ENCODE measurements around the gene NXF1.

DNA sequence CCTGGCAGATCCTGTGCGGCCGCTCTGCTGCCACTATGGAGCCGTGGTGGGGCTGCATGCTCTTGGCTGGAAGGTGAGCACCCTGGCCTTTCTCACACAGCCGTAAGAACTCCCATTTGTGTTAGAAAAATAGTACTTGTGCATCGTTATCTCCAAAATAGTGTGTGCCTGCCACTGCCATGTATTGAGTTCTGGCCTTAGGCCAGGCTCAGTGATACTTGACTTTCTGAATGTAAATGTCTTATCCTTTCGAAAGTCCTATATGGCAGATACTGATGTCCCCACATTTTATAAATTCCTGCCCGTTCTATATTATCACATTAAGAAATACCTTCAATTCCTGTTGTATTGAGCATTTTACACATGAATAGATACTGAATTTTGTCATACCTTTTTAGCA lies 22.5 kb downstream of the NXF1 start:
- TF ChIP-seq, protein P1, sequence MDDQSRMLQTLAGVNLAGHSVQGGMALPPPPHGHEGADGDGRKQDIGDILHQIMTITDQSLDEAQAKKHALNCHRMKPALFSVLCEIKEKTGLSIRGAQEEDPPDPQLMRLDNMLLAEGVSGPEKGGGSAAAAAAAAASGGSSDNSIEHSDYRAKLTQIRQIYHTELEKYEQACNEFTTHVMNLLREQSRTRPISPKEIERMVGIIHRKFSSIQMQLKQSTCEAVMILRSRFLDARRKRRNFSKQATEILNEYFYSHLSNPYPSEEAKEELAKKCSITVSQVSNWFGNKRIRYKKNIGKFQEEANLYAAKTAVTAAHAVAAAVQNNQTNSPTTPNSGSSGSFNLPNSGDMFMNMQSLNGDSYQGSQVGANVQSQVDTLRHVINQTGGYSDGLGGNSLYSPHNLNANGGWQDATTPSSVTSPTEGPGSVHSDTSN (CRISPR knock-in tag; IDR thresholded peaks at IDR 0.05; ENCODE audit: borderline replicate concordance): no peak
- TF ChIP-seq JUND (CRISPR knock-in tag; IDR thresholded peaks at IDR 0.05): no peak
- TF ChIP-seq HCFC1 (IDR thresholded peaks at IDR 0.05; ENCODE audit: low read depth, low read length): no peak
- TF ChIP-seq, protein P2, sequence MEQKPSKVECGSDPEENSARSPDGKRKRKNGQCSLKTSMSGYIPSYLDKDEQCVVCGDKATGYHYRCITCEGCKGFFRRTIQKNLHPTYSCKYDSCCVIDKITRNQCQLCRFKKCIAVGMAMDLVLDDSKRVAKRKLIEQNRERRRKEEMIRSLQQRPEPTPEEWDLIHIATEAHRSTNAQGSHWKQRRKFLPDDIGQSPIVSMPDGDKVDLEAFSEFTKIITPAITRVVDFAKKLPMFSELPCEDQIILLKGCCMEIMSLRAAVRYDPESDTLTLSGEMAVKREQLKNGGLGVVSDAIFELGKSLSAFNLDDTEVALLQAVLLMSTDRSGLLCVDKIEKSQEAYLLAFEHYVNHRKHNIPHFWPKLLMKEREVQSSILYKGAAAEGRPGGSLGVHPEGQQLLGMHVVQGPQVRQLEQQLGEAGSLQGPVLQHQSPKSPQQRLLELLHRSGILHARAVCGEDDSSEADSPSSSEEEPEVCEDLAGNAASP (CRISPR knock-in tag; IDR thresholded peaks at IDR 0.05; ENCODE audit: borderline replicate concordance): no peak
